OCI-LY1 (cell line): Measurements from ENCODE around the gene TCERG1L.

Experiments used
- CTCF ChIP-seq: fragments of 200-600 bp; sonication (generic), shearing (Covaris generic); IDR thresholded peaks from 2 replicates; pipeline ENCODE4 v1.5.1; 2017; ENCODE audit warnings: mild to moderate bottlenecking, antibody characterized with exemption, low read length, moderate library complexity, mixed read lengths
- EZH2 ChIP-seq: fragments of 200-600 bp; sonication (generic), shearing (Covaris generic); IDR thresholded peaks from 2 replicates; pipeline ENCODE4 v1.8.0; 2017; ENCODE audit warnings: borderline replicate concordance, mixed run types, mild to moderate bottlenecking, antibody characterized with exemption, low read length, moderate library complexity, mixed read lengths

GRCh38 chr10:131096031-131096430 is 215.5 kb downstream of the TCERG1L start:
- TF ChIP-seq CTCF (no peak), EZH2 (no peak)
